Cortex of kidney (tissue), 1 donor: ENCODE results near the gene MSI2.

Experiments
- DNase-seq: peaks from one replicate; lab custom pipeline; 2025; lab: John Stamatoyannopoulos, UW

The MSI2 gene

GRCh38 chr17:57415751-57416207 is 159.5 kb downstream of the MSI2 start:
- DNase-seq = no peak

GRCh38 chr17:57416369-57416768 is 160.0 kb downstream of the MSI2 start:
- DNase-seq = no peak

GRCh38 chr17:57417956-57418355 is 161.6 kb downstream of the MSI2 start:
- no peak for DNase-seq

GRCh38 chr17:57418463-57419246 is 162.3 kb downstream of the MSI2 start:
- DNase-seq = no peak

- DNase-seq = no peak
Measured at GRCh38 chr17:57419940-57420550, 163.7 kb downstream of the MSI2 start.

GRCh38 chr17:57420734-57421717 is 164.7 kb downstream of the MSI2 start:
- DNase-seq = no peak

- no peak for DNase-seq
Measured at GRCh38 chr17:57422574-57423164, 166.3 kb downstream of the MSI2 start.

- DNase-seq = no peak
Measured at GRCh38 chr17:57423541-57423940, 167.2 kb downstream of the MSI2 start.

- no peak for DNase-seq
Measured at GRCh38 chr17:57424273-57424672, 167.9 kb downstream of the MSI2 start.

GRCh38 chr17:57424777-57425188 is 168.5 kb downstream of the MSI2 start:
- no peak for DNase-seq

GRCh38 chr17:57425431-57425830 is 169.1 kb downstream of the MSI2 start:
- no peak for DNase-seq

- DNase-seq = no peak
Measured at GRCh38 chr17:57425903-57426880, 169.9 kb downstream of the MSI2 start.

- DNase-seq = no peak
Measured at GRCh38 chr17:57429966-57430365, 173.6 kb downstream of the MSI2 start.

- DNase-seq = no peak
Measured at GRCh38 chr17:57431415-57431814, 175.1 kb downstream of the MSI2 start.

- DNase-seq = no peak
Measured at GRCh38 chr17:57432507-57433277, 176.4 kb downstream of the MSI2 start.

GRCh38 chr17:57433452-57433851 is 177.1 kb downstream of the MSI2 start:
- DNase-seq = no peak

- DNase-seq = no peak
Measured at GRCh38 chr17:57434361-57434760, 178.0 kb downstream of the MSI2 start.

- DNase-seq = no peak
Measured at GRCh38 chr17:57436565-57436964, 180.2 kb downstream of the MSI2 start.

- no peak for DNase-seq
Measured at GRCh38 chr17:57438066-57438731, 181.9 kb downstream of the MSI2 start.
